Stimulated activated CD4-positive, alpha-beta T cell treated with anti-CD3 and anti-CD28 coated beads, Interleukin-4, amount 100 ng/mL, for 1 hour (primary cell): ENCODE results near the gene CWH43.
"Not testable (repeated sequence)": the region's sequence is repeated elsewhere in the genome, so short reads cannot be mapped to it uniquely, and the experiment has no call there.

Experiments
- DNase-seq: peaks from one replicate; pipeline ENCODE4 v3.0.0-alpha.2; 2020

Gene CWH43

GRCh38 chr4:48979914-48980579, 6.0 kb upstream of the CWH43 start:
- DNase-seq, result no peak

DNA sequence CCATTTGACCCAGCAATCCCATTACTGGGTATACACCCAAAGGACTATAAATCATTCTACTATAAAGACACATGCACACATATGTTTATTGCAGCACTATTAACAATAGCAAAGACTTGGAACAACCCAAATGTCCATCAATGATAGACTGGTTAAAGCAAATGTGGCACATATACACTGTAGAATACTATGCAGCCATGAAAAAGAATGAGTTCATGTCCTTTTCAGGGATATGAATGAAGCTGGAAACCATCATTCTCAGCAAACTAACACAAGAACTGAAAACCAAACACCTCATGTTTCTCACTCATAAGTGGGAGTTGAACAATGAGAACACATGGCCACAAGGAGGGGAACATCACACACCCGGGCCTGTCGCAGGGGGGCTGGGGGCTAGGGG, 2.1 kb upstream of the CWH43 start:
- DNase-seq, result not testable (repeated sequence)

- DNase-seq, result no peak
These were observed 486 bp upstream of the CWH43 start for GRCh38 chr4:48985602-48985975.

GRCh38 chr4:48986654-48987164, 634 bp downstream of the CWH43 start:
- no peak for DNase-seq

DNA sequence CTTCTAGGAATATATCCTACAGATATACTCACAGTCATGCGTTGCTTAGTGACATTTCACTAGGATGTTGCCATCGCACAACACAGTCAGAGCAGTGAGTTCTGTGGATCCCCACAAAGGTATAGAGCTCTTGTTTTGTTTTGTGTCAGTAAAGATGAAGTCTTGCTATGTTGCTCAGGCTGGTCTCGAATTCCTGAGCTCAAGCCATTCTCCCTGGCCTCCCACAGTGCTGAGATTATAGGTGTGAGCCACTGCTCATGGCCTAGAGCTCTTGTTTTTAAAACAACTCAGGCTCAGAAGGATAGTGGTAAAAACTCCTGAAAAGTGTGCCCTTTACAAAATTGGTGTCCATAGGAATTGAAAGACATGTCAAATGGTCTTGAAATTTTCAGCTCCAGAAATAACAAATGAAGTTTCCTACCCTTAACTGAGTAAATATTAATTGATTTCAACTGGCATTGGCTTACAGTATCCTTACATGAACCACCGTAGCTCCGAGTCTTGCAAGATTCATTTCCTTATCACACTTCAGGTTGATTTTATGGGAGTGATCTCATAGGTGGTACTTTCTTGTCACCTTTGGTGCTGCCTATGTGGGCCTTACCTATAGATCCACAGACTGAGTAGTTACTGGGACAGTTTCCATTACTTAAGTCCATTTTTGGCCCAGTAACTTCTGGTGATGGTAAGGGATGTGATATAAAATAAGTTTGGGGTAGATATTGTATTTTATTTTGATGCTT, 3.6 kb downstream of the CWH43 start:
- DNase-seq, result no peak

GRCh38 chr4:48991357-48991756, 5.3 kb downstream of the CWH43 start:
- no peak for DNase-seq

GRCh38 chr4:48997962-48998361, 11.9 kb downstream of the CWH43 start:
- DNase-seq, result no peak

GRCh38 chr4:48998440-48998839, 12.4 kb downstream of the CWH43 start:
- no peak for DNase-seq

- DNase-seq, result no peak
These were observed 14.7 kb downstream of the CWH43 start for GRCh38 chr4:49000806-49001205.

GRCh38 chr4:49002931-49003330, 16.9 kb downstream of the CWH43 start:
- no peak for DNase-seq

DNA sequence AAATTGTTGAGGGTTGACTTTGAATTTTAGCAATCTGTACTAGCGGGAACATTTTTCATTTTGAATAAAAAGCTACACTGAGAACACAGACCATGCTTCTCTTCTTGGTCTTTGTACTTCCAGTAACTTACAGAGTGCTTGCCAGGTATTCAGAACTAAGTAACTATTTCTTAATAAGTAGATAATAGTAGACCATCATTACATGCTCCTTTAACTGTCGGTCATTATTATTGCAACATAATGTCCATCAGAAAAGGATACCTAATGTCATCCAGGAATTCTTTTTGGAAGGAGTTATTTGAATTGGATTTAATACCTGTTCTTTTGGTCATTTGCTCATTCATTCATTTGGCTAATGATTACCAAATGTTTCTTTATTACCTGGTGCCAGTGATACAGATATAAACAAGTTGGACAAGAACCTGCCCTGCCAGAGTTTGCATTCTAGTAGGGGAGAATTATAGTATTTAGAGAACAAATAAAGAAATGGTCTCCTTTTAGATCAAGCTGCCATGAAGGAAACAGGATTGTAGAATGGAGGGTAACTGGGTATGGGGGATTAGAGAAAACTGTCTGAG, 32.7 kb downstream of the CWH43 start:
- DNase-seq, result no peak

DNA sequence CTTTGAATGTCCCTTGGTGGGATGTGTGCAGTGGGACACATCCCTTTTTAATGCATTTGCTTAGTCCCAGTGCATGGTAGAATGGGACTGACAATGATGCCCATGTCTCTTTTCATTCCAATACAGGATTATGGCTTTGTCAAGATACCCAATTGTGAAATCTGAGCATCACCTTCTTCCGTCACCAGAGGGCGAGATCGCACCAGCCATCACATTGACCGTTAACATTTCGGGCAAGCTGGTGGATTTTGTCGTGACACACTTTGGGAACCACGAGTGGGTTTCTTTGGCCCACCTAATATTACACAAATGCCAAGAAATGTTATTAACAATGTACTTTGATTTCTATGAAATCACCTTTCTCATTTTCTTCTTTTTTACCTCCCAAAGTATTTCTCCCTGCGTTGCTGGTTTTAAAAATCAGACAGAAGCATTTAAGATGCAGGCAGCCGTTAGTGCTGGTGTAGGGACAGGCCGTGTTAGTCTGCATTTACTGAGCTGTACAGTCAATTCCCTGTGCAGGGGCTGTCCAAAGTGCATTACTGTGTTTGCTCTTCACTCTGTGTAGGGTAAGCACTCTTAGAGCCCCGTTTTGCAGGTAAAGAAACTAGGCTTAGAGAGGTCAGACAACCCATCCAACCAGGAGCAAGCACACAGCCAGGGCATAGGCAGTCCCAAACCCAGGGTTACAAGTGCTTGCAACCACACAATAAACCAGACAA, 46.5 kb downstream of the CWH43 start:
- no peak for DNase-seq

GRCh38 chr4:49036528-49036927, 50.5 kb downstream of the CWH43 start:
- DNase-seq, result no peak

GRCh38 chr4:49044270-49044669, 58.2 kb downstream of the CWH43 start:
- DNase-seq, result no peak

- DNase-seq, result no peak
These were observed 72.2 kb downstream of the CWH43 start for GRCh38 chr4:49058306-49058705.

DNA sequence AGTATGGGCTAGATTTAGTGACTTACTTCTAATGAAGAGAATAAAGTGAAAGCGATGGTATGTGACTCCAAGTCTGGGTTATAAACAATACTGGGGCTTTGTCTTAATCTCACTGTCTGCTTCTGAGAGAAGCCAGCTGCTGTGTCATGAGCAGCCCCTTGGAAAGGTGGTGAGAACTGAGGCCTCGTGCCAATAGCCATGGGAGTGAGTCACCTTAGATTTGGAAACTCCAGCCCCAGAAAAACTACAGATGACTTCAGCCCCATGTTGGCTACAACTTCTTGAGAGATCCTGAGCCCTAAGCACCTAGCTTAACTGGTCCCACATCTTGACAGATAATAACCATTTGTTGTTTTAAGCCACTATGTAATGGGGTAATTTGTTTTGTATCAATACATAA, 77.6 kb downstream of the CWH43 start:
- DNase-seq, result no peak

GRCh38 chr4:49072196-49072595, 86.1 kb downstream of the CWH43 start:
- not testable (repeated sequence) for DNase-seq

- not testable (repeated sequence) for DNase-seq
These were observed 105.8 kb downstream of the CWH43 start for GRCh38 chr4:49091883-49092282.

- DNase-seq, result not testable (repeated sequence)
These were observed 106.6 kb downstream of the CWH43 start for GRCh38 chr4:49092608-49093135.

- not testable (repeated sequence) for DNase-seq
These were observed 110.1 kb downstream of the CWH43 start for GRCh38 chr4:49096215-49096614.

DNA sequence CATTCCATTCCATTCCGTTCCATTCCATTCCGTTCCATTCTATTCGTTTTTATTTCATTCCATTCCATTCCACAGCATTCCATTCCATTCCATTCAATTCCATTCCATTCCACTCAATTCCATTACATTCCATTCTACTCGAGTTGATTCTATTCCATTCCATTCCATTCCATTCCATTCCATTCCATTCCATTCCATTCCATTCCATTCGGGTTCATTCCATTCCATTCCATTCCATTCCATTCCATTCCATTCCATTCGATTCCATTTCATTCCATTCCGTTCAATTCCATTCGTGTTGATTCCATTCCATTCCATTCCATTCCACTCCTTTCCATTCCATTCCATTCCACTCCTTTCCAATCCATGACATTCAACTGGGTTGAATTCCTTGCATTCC, 110.6 kb downstream of the CWH43 start:
- DNase-seq, result not testable (repeated sequence)

- not testable (repeated sequence) for DNase-seq
These were observed 111.0 kb downstream of the CWH43 start for GRCh38 chr4:49097071-49097470.

DNA sequence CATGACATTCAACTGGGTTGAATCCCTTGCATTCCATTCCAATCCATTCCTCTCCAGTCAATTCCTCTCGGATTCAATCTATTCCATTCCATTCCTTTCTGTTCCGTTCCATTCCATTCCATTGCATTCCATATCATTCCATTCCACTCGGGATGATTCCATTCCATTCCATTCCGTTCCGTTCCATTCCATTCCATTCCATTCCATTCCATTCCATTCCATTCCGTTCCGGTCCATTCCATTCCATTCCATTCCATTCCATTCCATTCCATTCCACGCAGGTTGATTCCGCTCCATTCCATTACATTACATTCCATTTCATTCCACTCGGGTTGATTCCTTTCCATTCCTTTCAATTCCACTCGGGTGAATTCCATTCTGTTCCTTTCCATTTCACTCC, 111.4 kb downstream of the CWH43 start:
- DNase-seq, result not testable (repeated sequence)
